Rectal smooth muscle tissue (tissue), 1 donor: ENCODE measurements around the gene LRRC8E.
"Not testable (repeated sequence)": the region's sequence is repeated elsewhere in the genome, so short reads cannot be mapped to it uniquely, and the experiment has no call there.

Source experiments
- H3K27ac ChIP-seq: one replicate; pipeline ENCODE4 v1.7.0; 2013; ENCODE audit warnings: low read depth, low read length, inconsistent platforms
- H3K27me3 ChIP-seq: one replicate; pipeline ENCODE4 v1.7.0; 2013; ENCODE audit warnings: low read length; ENCODE audit not compliant: control insufficient read depth, insufficient read depth
- H3K36me3 ChIP-seq: one replicate; pipeline ENCODE4 v1.7.0; 2013; ENCODE audit warnings: low read length; ENCODE audit not compliant: control insufficient read depth, insufficient read depth
- H3K4me1 ChIP-seq: one replicate; pipeline ENCODE4 v1.7.0; 2013; ENCODE audit warnings: low read length; ENCODE audit not compliant: control insufficient read depth, insufficient read depth
- H3K4me3 ChIP-seq: one replicate; pipeline ENCODE4 v1.7.0; 2013; ENCODE audit warnings: low read length
- H3K9ac ChIP-seq: one replicate; pipeline ENCODE4 v1.7.0; 2013; ENCODE audit warnings: low read length

Gene LRRC8E

DNA sequence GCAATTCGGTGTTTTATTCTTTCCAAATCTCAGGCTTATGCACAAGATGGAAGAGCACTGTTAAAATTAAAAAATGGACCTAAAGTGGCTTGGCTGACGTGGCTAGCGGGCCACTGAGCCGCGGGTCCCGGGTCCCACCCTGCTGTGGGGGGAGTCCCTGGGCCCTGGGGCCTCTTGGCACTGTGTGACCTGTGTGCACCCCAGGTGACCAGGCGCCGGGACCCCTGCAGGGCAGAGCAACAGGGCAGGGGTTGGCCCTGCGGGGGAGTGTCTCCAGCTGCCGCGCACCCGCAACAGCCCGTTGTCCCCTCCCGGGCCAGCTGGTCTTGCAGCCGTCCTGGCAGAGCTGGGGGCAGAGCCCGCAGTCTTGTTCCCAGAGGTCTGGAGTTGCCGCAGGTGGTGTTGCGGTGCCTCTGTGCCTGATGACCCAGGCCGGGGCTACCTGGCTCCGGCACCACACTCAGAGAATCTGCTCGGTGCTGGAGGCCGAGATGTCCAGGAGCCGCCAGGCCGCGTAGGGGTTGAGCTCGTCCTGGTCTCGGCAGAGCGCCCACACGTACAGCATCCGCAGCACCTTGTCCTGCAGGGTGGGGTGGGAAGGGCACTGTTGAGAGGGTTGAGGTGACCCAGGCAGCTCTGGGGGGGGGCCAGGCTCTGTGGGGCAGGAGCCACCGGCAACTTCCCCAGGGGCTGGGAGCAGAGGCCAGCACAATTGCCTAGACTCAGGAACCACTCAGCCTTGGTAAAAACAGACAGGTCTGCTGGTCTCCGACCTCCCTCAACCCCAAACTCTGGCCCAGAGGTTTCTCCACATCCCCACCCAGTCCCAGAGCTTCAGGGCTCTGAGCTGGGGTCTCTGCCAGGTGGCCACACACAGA lies 38.7 kb downstream of the LRRC8E start:
- Histone ChIP-seq H3K4me3 (peak overlapping the region; percentile 68), H3K4me1 (peaks cover 70% of the 10 kb centered on the region), H3K27me3 (no peaks in the 10 kb centered on the region), H3K27ac (peak overlapping the region; percentile 99), H3K9ac (no peak overlapping the region), H3K36me3 (peaks cover 10% of the 10 kb centered on the region)

DNA sequence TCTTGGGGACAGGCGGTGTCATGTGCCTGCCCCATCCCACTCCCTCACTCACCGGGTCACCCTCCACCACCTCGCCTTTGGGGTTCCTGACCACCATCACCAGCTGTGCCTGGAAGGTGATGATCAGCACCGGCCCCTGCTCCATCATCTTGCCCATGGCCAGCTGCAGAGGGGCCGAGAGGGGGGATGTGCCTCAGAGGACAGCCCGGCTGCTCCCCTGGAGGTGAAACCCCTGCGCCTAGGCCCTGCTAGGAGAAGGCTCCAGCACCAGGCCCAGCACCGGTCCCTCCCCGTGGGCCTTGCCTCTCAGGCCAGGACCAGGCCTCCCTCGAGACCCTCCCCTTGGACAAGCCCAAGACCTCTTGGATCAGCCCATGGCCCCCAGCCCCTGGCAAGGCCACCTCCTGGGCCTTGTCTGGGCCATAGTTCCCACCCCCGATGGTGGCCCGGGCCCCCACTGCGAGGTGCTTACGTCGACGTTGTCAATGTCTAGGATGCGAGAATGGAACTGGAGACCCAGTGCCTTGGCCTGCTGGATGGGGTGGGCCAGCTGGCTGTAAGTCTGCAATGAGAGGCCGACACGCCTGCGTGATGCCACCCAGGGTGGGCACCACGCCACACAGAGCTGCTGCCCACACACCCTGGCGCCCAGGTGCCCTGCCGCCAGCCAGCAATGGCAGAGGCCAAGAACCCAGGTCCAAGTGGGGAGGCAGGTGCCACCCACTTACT lies 39.5 kb downstream of the LRRC8E start:
- Histone ChIP-seq H3K9ac (no peak overlapping the region), H3K27ac (peak overlapping the region; percentile 99), H3K27me3 (no peaks in the 10 kb centered on the region), H3K4me1 (peaks cover 66% of the 10 kb centered on the region), H3K4me3 (no peak overlapping the region), H3K36me3 (peaks cover 11% of the 10 kb centered on the region)

DNA sequence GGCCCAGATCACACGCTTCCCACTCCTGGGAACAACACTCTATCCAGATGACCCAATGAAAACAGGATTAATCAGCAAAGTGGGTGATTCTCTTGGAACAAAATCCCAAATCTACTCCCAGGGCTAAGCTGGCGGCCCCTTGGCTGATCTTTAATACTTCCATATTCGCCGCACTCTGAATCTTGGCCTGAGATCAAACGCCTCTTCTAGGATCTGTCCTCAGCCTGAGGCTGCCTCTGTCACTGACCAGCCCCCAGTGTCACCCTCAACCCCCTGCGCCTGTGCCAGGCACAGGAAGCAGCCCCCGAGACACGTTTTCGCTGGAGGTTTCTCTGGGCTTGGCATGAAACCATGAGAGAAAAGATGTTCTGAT lies 40.0 kb downstream of the LRRC8E start:
- H3K36me3 ChIP-seq = peaks cover 13% of the 10 kb centered on the region
- no peak overlapping the region for H3K9ac ChIP-seq
- peaks cover 61% of the 10 kb centered on the region for H3K4me1 ChIP-seq
- no peaks in the 10 kb centered on the region for H3K27me3 ChIP-seq
- peak overlapping the region; percentile 99 for H3K27ac ChIP-seq
- H3K4me3 ChIP-seq = no peak overlapping the region

DNA sequence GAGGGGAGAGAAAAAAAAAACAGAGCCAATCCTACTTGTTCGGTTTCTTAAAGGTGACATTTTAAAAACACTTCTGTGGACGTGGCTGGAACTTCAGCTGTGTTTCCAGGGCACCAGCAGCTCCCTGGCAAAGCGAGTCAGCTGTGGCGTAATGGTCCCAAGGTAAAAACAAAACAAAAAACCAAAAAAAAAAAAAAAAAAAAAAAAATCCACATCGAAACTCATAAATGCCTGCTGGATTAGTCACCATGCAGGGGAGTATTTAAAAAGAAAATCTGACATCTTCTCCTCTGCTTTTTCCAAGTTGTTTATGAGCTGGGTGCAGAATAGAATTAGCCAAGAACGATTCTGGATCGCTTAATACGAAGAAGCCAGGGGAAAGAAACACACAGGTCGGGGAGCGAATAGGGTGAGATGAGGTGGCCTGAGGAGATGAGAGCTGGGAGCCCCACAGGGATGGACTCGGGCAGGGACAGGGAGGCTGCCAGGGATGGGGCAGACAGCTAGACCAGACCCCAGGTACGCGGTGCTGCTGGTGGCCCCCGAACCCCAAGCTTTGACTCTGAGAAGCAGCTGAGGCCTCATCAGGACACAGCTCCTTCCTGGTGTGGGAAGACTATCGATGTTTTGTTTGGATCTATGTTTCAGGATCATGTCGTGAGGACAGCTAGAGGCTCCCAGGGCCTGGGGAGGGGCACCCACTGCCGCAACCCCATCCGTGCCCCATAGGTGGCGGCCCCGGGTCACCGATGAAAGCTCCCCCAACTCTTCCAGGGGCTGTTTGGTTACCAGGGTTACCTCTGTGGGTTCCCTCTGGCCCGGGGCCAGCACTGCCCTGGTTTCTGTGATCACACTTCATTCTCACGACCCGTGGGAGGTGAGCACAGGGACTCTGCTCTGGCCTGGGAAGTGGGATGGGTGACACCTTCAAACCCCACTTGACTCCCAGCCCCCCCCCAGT lies 40.7 kb downstream of the LRRC8E start:
- peak overlapping the region; percentile 99 for H3K27ac ChIP-seq
- peaks cover 14% of the 10 kb centered on the region for H3K36me3 ChIP-seq
- H3K4me1 ChIP-seq = peaks cover 55% of the 10 kb centered on the region
- no peaks in the 10 kb centered on the region for H3K27me3 ChIP-seq
- peak overlapping the region; percentile 56 for H3K9ac ChIP-seq
- peak overlapping the region; percentile 32 for H3K4me3 ChIP-seq

DNA sequence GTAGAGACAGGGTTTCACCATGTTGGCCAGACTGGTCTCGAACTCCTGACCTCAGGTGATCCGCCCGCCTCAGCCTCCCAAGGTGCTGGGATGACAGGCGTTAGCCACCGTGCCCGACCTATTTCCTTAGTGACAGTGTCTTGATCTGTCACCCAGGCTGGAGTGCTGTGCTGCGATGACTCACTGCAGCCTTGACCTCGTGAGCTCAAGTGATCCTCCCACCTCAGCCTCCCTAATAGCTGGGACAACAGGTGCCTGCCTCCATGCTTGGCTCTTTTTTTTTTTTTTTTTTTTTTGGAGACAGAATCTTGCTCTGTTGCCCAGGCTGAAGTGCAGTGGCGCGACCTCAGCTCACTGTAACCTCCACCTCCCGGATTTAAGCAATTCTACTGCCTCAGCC lies 41.7 kb downstream of the LRRC8E start:
- H3K4me3 ChIP-seq, H3K9ac ChIP-seq, H3K27me3 ChIP-seq: not testable (repeated sequence)
- peak overlapping the region; percentile 88 for H3K27ac ChIP-seq
- H3K36me3 ChIP-seq = peaks cover 20% of the 10 kb centered on the region
- H3K4me1 ChIP-seq = peaks cover 52% of the 10 kb centered on the region

DNA sequence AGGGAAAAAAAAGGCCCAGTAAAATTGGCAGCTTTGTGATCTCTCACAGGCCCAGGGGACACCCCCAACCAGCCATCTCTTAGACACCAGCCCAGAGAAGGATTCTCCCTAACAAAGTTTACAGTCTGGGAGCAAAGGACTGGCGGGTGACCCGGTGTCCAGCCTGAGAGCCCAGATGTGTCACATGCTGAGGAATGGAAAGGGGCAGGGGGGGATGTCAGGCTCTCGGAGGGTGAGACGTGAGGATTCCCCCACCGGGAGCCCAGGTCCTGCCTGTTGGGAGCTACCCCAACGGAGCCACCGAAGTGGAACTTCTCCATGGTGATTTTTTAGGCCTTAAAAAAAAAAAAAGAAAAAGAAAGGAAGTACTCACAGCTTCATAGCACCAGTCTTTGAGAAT lies 42.5 kb downstream of the LRRC8E start:
- Histone ChIP-seq H3K27me3 (no peaks in the 10 kb centered on the region), H3K4me3 (no peak overlapping the region), H3K9ac (no peak overlapping the region), H3K4me1 (peaks cover 52% of the 10 kb centered on the region), H3K27ac (peak overlapping the region; percentile 88), H3K36me3 (peaks cover 24% of the 10 kb centered on the region)

DNA sequence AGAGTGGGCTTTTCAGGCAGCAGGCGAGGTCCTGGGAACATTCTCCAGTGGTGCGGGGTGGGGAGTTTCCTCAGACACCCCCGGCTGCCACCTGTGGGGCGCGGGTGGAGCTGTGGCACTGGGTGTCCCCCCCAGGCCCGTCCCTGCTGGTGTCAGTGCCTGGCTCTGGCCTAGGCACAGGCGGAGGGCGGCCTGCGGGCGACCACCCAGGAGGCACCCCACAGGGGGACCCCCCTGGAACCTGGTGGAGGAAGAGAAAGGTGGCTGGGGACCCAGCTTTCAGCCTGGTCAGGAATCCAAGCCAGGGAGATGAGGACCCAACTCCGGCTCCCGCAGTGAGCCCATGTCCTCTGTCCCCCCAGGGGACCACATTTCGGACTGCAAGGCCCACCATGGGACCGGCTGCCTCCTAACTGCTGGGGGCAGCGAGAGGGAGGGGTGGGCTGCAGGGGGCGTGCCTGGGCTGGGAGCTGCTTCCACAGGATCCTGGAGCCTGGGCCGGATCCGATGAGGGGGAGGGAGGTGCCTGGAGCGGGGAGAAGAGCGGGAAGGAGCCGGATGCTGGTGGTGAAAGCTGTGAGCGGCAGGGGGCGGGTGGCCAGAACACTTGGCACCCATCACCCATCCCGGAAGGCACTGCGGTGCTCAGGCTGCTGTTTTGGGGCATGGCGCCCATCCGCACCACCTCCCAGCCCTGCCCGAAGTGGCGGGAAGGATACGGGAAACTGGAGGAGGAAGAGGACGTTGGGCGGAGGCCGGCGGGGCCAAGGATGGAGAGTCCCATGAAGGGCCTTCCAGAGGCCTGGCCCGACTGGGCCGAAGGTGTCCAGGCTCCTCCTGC lies 43.1 kb downstream of the LRRC8E start:
- Histone ChIP-seq H3K9ac (no peak overlapping the region), H3K27me3 (no peaks in the 10 kb centered on the region), H3K27ac (peak overlapping the region; percentile 88), H3K4me3 (no peak overlapping the region), H3K36me3 (peaks cover 26% of the 10 kb centered on the region), H3K4me1 (peaks cover 49% of the 10 kb centered on the region)

DNA sequence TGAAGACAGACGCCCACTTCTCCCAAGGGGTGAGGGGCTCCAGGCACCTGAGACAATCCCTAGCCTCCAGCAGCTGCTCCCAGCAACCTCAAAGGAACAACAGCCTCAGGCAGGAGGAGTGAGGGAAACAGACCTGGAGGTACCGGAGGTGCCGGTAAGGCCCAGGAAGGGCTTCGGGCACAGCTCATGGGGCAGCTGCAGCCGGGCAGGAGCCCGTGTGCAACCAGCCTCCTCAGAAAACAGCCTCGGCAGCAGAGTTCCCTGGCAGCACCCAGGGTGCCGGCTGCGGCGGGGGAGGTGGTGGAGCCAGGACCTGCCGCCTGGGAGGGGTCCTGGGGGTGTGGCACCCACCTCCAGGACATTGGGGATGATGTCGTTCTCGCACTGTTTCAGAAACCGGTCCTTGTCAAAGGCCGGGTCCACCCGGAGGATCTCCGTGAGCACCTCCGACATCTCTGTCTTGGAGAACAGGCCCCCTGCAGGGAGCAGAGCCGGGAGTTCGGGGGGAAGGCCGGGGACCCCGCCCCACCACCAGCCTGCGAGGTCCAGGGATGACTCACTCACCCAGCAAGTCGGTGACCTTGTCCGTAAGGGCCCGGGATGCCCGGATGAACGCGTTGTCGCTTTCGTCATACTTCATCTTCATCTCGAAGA lies 44.1 kb downstream of the LRRC8E start:
- Histone ChIP-seq H3K27ac (peak overlapping the region; percentile 88), H3K4me1 (peaks cover 39% of the 10 kb centered on the region), H3K9ac (no peak overlapping the region), H3K4me3 (no peak overlapping the region), H3K36me3 (peaks cover 28% of the 10 kb centered on the region), H3K27me3 (no peaks in the 10 kb centered on the region)

DNA sequence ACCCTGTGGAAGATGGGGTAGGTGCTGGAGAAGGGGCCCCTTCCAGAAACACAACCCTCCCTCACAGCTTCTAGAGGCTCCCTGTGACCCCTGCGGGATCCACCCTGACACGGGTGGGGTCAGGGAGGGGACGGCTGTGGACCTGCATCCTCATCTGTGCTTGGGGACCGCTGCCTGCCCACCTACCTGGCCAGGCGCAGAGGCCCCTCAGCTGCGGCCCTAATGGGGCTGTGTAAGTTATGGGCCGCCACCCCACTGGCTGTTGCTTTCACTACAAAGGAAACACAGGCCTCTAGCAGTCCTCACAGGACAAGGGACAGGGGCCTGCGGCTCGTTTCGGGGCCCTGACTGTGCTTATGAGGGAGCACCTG lies 44.6 kb downstream of the LRRC8E start:
- Histone ChIP-seq H3K27me3 (no peaks in the 10 kb centered on the region), H3K27ac (no peak overlapping the region), H3K36me3 (peaks cover 28% of the 10 kb centered on the region)

DNA sequence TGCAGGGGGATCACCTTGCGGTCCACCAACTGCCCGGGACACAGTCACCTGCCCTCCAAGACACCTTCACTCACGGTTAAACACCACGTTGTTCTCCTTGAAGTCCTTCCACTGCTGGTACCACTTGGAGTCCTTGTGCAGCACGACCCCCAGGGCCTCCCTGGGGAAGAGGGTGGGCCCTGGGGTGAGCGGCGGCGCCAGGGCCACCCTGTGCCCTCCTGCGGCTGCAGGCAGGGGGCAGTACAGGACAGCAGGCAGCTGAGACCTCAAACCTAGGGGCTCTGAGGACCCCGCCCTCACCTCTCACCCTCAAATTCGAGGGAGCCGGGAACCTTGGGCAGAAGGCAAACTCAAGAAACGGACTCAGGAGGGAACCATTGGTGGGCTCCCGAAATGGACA lies 45.1 kb downstream of the LRRC8E start:
- H3K9ac ChIP-seq = no peak overlapping the region
- peaks cover 29% of the 10 kb centered on the region for H3K36me3 ChIP-seq
- peaks cover 29% of the 10 kb centered on the region for H3K4me1 ChIP-seq
- no peak overlapping the region for H3K4me3 ChIP-seq
- H3K27me3 ChIP-seq = no peaks in the 10 kb centered on the region
- H3K27ac ChIP-seq = no peak overlapping the region

More for the DNA sequence above, 44.6 kb downstream of the LRRC8E start:
- no peak overlapping the region for H3K4me3 ChIP-seq
- no peak overlapping the region for H3K9ac ChIP-seq
- peaks cover 34% of the 10 kb centered on the region for H3K4me1 ChIP-seq
